Measurements from ENCODE around the gene FN1. TPM values are rescaled to one million over a fixed set of nuclear protein-coding genes. Genes with fewer than 3 reads are reported as not detected.

FN1 gene
- total RNA-seq, 1 experiment from 2014 or later: 11.1 TPM

- CTCF ChIA-PET: no interaction called here
- Histone ChIP-seq H3K27ac (ENCODE audit: low read depth, low read length) (no peak overlapping the region), H3K36me3 (ENCODE audit: control insufficient read depth in 1 of 2, insufficient read depth in 2 of 2, low read length in 2 of 2) (no peaks in the 10 kb centered on the region), H4K20me1 (ENCODE audit: insufficient read depth) (no peaks in the 10 kb centered on the region), H3K4me1 (ENCODE audit: control insufficient read depth in 1 of 2, insufficient read depth in 2 of 2, low read length in 2 of 2) (no peaks in the 10 kb centered on the region), H3K9me3 (ENCODE audit: control insufficient read depth in 1 of 2, insufficient read depth in 1 of 2, low read depth in 1 of 2, low read length in 2 of 2) (no peaks in the 10 kb centered on the region), H3K27me3 (ENCODE audit: insufficient read depth, low read length) (no peaks in the 10 kb centered on the region), H3K4me3 (replicated peaks in 1 of 2; ENCODE audit: low read depth in 1 of 2, low read length in 2 of 2) (no peak overlapping the region), H3K79me2 (ENCODE audit: insufficient read depth, low read length) (no peaks in the 10 kb centered on the region), H3K4me2 (ENCODE audit: low read length) (no peak overlapping the region), H2AFZ (ENCODE audit: low read depth, low read length, poor library complexity, severe bottlenecking) (no peak overlapping the region), H3K9me2 (ENCODE audit: insufficient read depth) (no peaks in the 10 kb centered on the region), H3K9ac (ENCODE audit: low read length) (no peak overlapping the region)
- ATAC-seq (no peak), DNase-seq (ENCODE audit: low read depth, low spot score) (no peak)
- intact Hi-C loops (cut with micrococcal nuclease): no loop called here
- no TSS peak for BruUV-seq (replicated peaks)
- TF ChIP-seq ZFX (IDR thresholded peaks at IDR 0.05): no peak
- TF ChIP-seq SIN3A (IDR thresholded peaks at IDR 0.05; ENCODE audit: low read depth): no peak
- no peak for TF ChIP-seq POLR2A (IDR thresholded peaks at IDR 0.05; ENCODE audit: borderline replicate concordance, extremely low read depth, insufficient read depth, insufficient read length)
- TF ChIP-seq POLR2AphosphoS5 (IDR thresholded peaks at IDR 0.05; ENCODE audit: low read depth, low read length): no peak
- TF ChIP-seq YY1 (IDR thresholded peaks at IDR 0.05; ENCODE audit: extremely low read depth, insufficient replicate concordance, low read depth, low read length): no peak
- no peak for TF ChIP-seq ZBTB33 (IDR thresholded peaks at IDR 0.05; ENCODE audit: extremely low read depth, insufficient replicate concordance, low read length)
- TF ChIP-seq TCF7L2 (IDR thresholded peaks at IDR 0.05; ENCODE audit: borderline replicate concordance, extremely low read depth, insufficient read depth, insufficient read length): no peak
- no peak for TF ChIP-seq SP1 (IDR thresholded peaks at IDR 0.05; ENCODE audit: low read depth)
- TF ChIP-seq CEBPB (IDR thresholded peaks at IDR 0.05; ENCODE audit: low read depth): no peak
- no peak for TF ChIP-seq SRF (IDR thresholded peaks at IDR 0.05; ENCODE audit: low read depth)
- TF ChIP-seq ZNF274 (IDR thresholded peaks at IDR 0.05; ENCODE audit: low read depth, low read length): no peak
- TF ChIP-seq EGR1 (IDR thresholded peaks at IDR 0.05; ENCODE audit: low read depth): no peak
- POLR2A ChIA-PET: no interaction called here
- RAD21 ChIA-PET (ENCODE audit: low non-redundant PET in 1 of 2, low total read pairs in 2 of 2, uncharacterized antibody in 2 of 2, unreplicated experiment in 2 of 2): no interaction called here
Measured at GRCh38 chr2:215372968-215373649, 62.8 kb downstream of the FN1 start.
